H9 (cell line): ENCODE data around the gene PTTG1. TPM values are rescaled to one million over a fixed set of nuclear protein-coding genes. Genes with fewer than 3 reads are reported as not detected.

ENCODE experiments used
- DNase-seq: peaks from one replicate; pipeline ENCODE4 v3.0.0-alpha.2; 2017
- H2AFZ ChIP-seq: one replicate; pipeline ENCODE4 v1.6.1; 2013; ENCODE audit warnings: mild to moderate bottlenecking, low read length, control low read depth, moderate library complexity
- H2AK5ac ChIP-seq: 2 replicates; pipeline ENCODE4 v1.6.1; 2013; ENCODE audit warnings: low read length, control low read depth, mixed read lengths; ENCODE audit not compliant: insufficient read length
- H2BK120ac ChIP-seq: one replicate; pipeline ENCODE4 v1.6.1; 2013; ENCODE audit warnings: low read depth, mild to moderate bottlenecking, low read length, control low read depth, inconsistent platforms; ENCODE audit not compliant: poor library complexity, severe bottlenecking
- H2BK12ac ChIP-seq: 2 replicates; pipeline ENCODE4 v1.6.1; 2013; ENCODE audit warnings: low read length, control low read depth, mixed read lengths, low read depth; ENCODE audit not compliant: insufficient read length
- H2BK15ac ChIP-seq: 2 replicates; pipeline ENCODE4 v1.6.1; 2013; ENCODE audit warnings: low read depth, low read length, control low read depth
- H2BK20ac ChIP-seq: one replicate; pipeline ENCODE4 v1.6.1; 2013; ENCODE audit warnings: low read depth, mild to moderate bottlenecking, low read length, control low read depth, inconsistent platforms; ENCODE audit not compliant: poor library complexity, severe bottlenecking
- H2BK5ac ChIP-seq: 2 replicates; pipeline ENCODE4 v1.6.1; 2013; ENCODE audit warnings: low read length, control low read depth, mixed read lengths; ENCODE audit not compliant: insufficient read length
- H3K14ac ChIP-seq: 2 replicates; pipeline ENCODE4 v1.6.1; 2013; ENCODE audit warnings: low read length, control low read depth; ENCODE audit not compliant: insufficient read depth
- H3K18ac ChIP-seq: 2 replicates; pipeline ENCODE4 v1.6.1; 2013; ENCODE audit warnings: low read depth, mild to moderate bottlenecking, mixed read lengths, low read length, control low read depth; ENCODE audit not compliant: insufficient read length
- H3K23ac ChIP-seq: 2 replicates; pipeline ENCODE4 v1.6.1; 2013; ENCODE audit warnings: low read length, control low read depth, mixed read lengths, low read depth; ENCODE audit not compliant: insufficient read length
- H3K23me2 ChIP-seq: 2 replicates; pipeline ENCODE4 v1.6.1; 2013; ENCODE audit warnings: low read depth, mild to moderate bottlenecking, mixed read lengths, low read length, control low read depth; ENCODE audit not compliant: insufficient read length, poor library complexity, severe bottlenecking
- H3K27ac ChIP-seq: 2 replicates; pipeline ENCODE4 v1.5.1; 2013; ENCODE audit warnings: low read length, control low read depth, mixed read lengths, low read depth; ENCODE audit not compliant: insufficient read length
- H3K27me3 ChIP-seq: 2 replicates; pipeline ENCODE4 v1.6.1; 2013; ENCODE audit warnings: low read length, control low read depth, inconsistent platforms; ENCODE audit not compliant: insufficient read depth
- H3K4ac ChIP-seq: 2 replicates; pipeline ENCODE4 v1.6.1; 2013; ENCODE audit warnings: low read depth, mild to moderate bottlenecking, control low read depth, inconsistent platforms, low read length, moderate library complexity
- H3K4me1 ChIP-seq: 2 replicates; pipeline ENCODE4 v1.6.1; 2013; ENCODE audit warnings: low read length, control low read depth, inconsistent platforms; ENCODE audit not compliant: insufficient read depth
- H3K4me2 ChIP-seq: 2 replicates; pipeline ENCODE4 v1.6.1; 2013; ENCODE audit warnings: low read length, control low read depth, mixed read lengths; ENCODE audit not compliant: insufficient read length, insufficient read depth
- H3K56ac ChIP-seq: 2 replicates; pipeline ENCODE4 v1.6.1; 2013; ENCODE audit warnings: low read depth, mild to moderate bottlenecking, mixed read lengths, low read length, control low read depth; ENCODE audit not compliant: insufficient read length
- H3K79me1 ChIP-seq: 2 replicates; pipeline ENCODE4 v1.6.1; 2013; ENCODE audit warnings: low read depth, mild to moderate bottlenecking, moderate library complexity, low read length, control low read depth, inconsistent platforms; ENCODE audit not compliant: insufficient read depth, poor library complexity, severe bottlenecking
- H3K79me2 ChIP-seq: 2 replicates; pipeline ENCODE4 v1.6.1; 2013; ENCODE audit warnings: low read length, control low read depth, inconsistent platforms; ENCODE audit not compliant: insufficient read depth
- H3K9ac ChIP-seq: 2 replicates; pipeline ENCODE4 v1.6.1; 2013; ENCODE audit warnings: low read length, control low read depth, mixed read lengths; ENCODE audit not compliant: insufficient read length; ENCODE audit errors: extremely low read depth
- H3K9me3 ChIP-seq: one replicate; pipeline ENCODE4 v1.6.1; 2013; ENCODE audit warnings: low read depth, low read length, inconsistent platforms; ENCODE audit not compliant: control insufficient read depth
- H3T11ph ChIP-seq: one replicate; pipeline ENCODE4 v1.6.1; 2013; ENCODE audit warnings: mild to moderate bottlenecking, low read length, control low read depth, inconsistent platforms
- H4K20me1 ChIP-seq: one replicate; pipeline ENCODE4 v1.6.1; 2013; ENCODE audit not compliant: control insufficient read depth, insufficient read length, insufficient read depth
- H4K5ac ChIP-seq: 2 replicates; pipeline ENCODE4 v1.6.1; 2013; ENCODE audit warnings: low read depth, mild to moderate bottlenecking, mixed read lengths, low read length, control low read depth; ENCODE audit not compliant: insufficient read length
- H4K8ac ChIP-seq: replicated peaks from 2 replicates; pipeline ENCODE4 v1.6.1; 2013; ENCODE audit warnings: low read length, control low read depth, mixed read lengths, low read depth; ENCODE audit not compliant: insufficient read length
- H4K91ac ChIP-seq: 2 replicates; pipeline ENCODE4 v1.6.1; 2013; ENCODE audit warnings: low read depth, mild to moderate bottlenecking, moderate library complexity, mixed read lengths, low read length, control low read depth; ENCODE audit not compliant: insufficient read length
- H3K27ac Mint-ChIP-seq, 3 experiments: 2 replicates in 2 of 3; 3 replicates in 1 of 3; pipeline ENCODE4 v1.8.0; 2020 to 2021; ENCODE audit warnings: mixed read lengths in 3 of 3, mild to moderate bottlenecking in 1 of 3, moderate library complexity in 1 of 3
- H3K27me3 Mint-ChIP-seq: 2 replicates; pipeline ENCODE4 v1.8.0; 2021; ENCODE audit warnings: low read depth, mild to moderate bottlenecking, moderate library complexity, mixed read lengths
- H3K36me3 Mint-ChIP-seq, 3 experiments: 2 replicates in 2 of 3; 3 replicates in 1 of 3; pipeline ENCODE4 v1.8.0; 2020 to 2021; ENCODE audit warnings: low read depth in 3 of 3, mixed read lengths in 3 of 3; ENCODE audit not compliant: insufficient read depth in 1 of 3
- H3K4me1 Mint-ChIP-seq, 2 experiments: 2 replicates each; pipeline ENCODE4 v1.8.0; 2020; ENCODE audit warnings: mixed read lengths in 2 of 2
- H3K4me3 Mint-ChIP-seq, 2 experiments: 2 replicates in 1 of 2; 3 replicates in 1 of 2; pipeline ENCODE4 v1.8.0; 2020 to 2021; ENCODE audit warnings: mild to moderate bottlenecking in 2 of 2, mixed read lengths in 2 of 2, moderate library complexity in 1 of 2
- H3K9me3 Mint-ChIP-seq, 2 experiments: 2 replicates in 1 of 2; 3 replicates in 1 of 2; pipeline ENCODE4 v1.8.0; 2020; ENCODE audit warnings: mild to moderate bottlenecking in 2 of 2, mixed read lengths in 2 of 2, moderate library complexity in 1 of 2
- WGBS: extraction: QIAGEN DNeasy Blood & Tissue Kit; methylation state at CpG from one replicate; pipeline ENCODE4 v1.1.7; 2013; ENCODE audit warnings: missing lambda C conversion rate, low lambda C conversion rate, mixed read lengths; ENCODE audit not compliant: insufficient read length; ENCODE audit errors: extremely low coverage; 5-methylcytosine and 5-hydroxymethylcytosine counted together
- total RNA-seq: library from RNA; stranded (reverse); gene quantifications from 2 replicates; pipeline ENCODE4 v1.2.1, GENCODE V29; 2021
- TF ChIP-seq, protein P1 (sequence below): fragments of 200-600 bp; sonication (generic); conservative IDR thresholded peaks from 3 replicates; pipeline ENCODE4 v1.8.0; 2021; ENCODE audit warnings: antibody characterized with exemption, mild to moderate bottlenecking

Gene PTTG1
- total RNA-seq, 1 experiment from 2014 or later: 279 TPM

DNA sequence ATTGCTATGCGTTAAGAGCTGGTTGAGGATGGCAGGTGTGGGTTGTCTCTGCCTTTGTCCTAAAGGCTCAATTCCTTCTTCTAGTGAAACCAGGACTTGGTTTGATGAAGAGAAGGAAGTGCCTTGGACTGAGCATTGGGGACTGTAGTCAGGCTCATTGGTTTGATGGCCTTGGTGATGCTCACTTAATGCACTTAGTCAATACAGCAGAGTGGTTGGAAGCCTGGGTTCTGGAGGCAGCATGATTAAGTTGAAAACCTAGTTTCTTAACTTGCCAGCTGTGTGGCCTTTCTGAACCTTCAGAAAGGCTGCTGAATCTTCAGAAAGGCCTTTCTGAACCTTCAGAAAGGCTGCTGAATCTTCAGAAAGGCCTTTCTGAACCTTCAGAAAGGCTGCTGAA lies 52.4 kb downstream of the PTTG1 start:
- Mint-ChIP-seq H3K27ac (no peak overlapping the region), H3K36me3 (peaks cover 0 to 1% (median 0%) of the 10 kb centered on the region in 3 experiments; a peak in 1 of 7 replicates), H3K9me3 (no peaks in the 10 kb centered on the region), H3K27me3 (no peaks in the 10 kb centered on the region), H3K4me1 (peaks cover 22 to 33% of the 10 kb centered on the region in 2 experiments), H3K4me3 (no peak overlapping the region)
- no peak overlapping the region for H3K9ac ChIP-seq
- no peak overlapping the region for H2AFZ ChIP-seq
- H3K27ac ChIP-seq: no peak overlapping the region
- no peak overlapping the region for H3T11ph ChIP-seq
- H3K4me2 ChIP-seq: no peak overlapping the region
- no peak overlapping the region for H2BK12ac ChIP-seq
- no peak overlapping the region for H4K91ac ChIP-seq
- no peak overlapping the region for H3K23ac ChIP-seq
- no peak overlapping the region for H2AK5ac ChIP-seq
- WGBS: no CpG with 5 or more reads among the region's 1 CpG
- H3K79me2 ChIP-seq: no peaks in the 10 kb centered on the region
- H2BK20ac ChIP-seq: no peak overlapping the region
- no peaks in the 10 kb centered on the region for H3K9me3 ChIP-seq
- no peaks in the 10 kb centered on the region for H4K20me1 ChIP-seq
- H2BK5ac ChIP-seq: no peak overlapping the region
- peaks cover 12% of the 10 kb centered on the region; the same call in 1 of the 2 replicates for H3K4me1 ChIP-seq
- no peak overlapping the region for H3K56ac ChIP-seq
- no peak overlapping the region for H2BK15ac ChIP-seq
- TF ChIP-seq, protein P1, sequence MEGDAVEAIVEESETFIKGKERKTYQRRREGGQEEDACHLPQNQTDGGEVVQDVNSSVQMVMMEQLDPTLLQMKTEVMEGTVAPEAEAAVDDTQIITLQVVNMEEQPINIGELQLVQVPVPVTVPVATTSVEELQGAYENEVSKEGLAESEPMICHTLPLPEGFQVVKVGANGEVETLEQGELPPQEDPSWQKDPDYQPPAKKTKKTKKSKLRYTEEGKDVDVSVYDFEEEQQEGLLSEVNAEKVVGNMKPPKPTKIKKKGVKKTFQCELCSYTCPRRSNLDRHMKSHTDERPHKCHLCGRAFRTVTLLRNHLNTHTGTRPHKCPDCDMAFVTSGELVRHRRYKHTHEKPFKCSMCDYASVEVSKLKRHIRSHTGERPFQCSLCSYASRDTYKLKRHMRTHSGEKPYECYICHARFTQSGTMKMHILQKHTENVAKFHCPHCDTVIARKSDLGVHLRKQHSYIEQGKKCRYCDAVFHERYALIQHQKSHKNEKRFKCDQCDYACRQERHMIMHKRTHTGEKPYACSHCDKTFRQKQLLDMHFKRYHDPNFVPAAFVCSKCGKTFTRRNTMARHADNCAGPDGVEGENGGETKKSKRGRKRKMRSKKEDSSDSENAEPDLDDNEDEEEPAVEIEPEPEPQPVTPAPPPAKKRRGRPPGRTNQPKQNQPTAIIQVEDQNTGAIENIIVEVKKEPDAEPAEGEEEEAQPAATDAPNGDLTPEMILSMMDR: no peak
- no peak overlapping the region for H3K4ac ChIP-seq
- no peak overlapping the region for H3K14ac ChIP-seq
- no peaks in the 10 kb centered on the region for H3K79me1 ChIP-seq
- no peak overlapping the region for H4K8ac ChIP-seq
- DNase-seq: no peak
- no peak overlapping the region for H4K5ac ChIP-seq
- no peaks in the 10 kb centered on the region for H3K27me3 ChIP-seq
- no peak overlapping the region for H2BK120ac ChIP-seq
- H3K18ac ChIP-seq: no peak overlapping the region
- no peaks in the 10 kb centered on the region for H3K23me2 ChIP-seq
